Testis (tissue), 2 donors: ENCODE measurements around the gene ZBTB20.

Source experiments
- CTCF ChIP-seq, 3 experiments: fragments of 450-650 bp in 2 of 3; fragments of 200-600 bp in 1 of 3; sonication (generic) in 1 of 3; IDR thresholded peaks; one replicate each; pipeline ENCODE4 v1.5.1; 2016 to 2019; ENCODE audit warnings: antibody characterized with exemption in 3 of 3, mild to moderate bottlenecking in 2 of 3, moderate library complexity in 1 of 3
- POLR2A ChIP-seq: fragments of 450-650 bp; IDR thresholded peaks from one replicate; pipeline ENCODE4 v1.6.1; 2017; ENCODE audit warnings: antibody characterized with exemption, mild to moderate bottlenecking, moderate library complexity

GRCh38 chr3:114466251-114466650 is 680.8 kb downstream of the ZBTB20 start:
- no peak for TF ChIP-seq CTCF (IDR thresholded peaks at IDR 0.05)
- no peak for TF ChIP-seq POLR2A
